CD14-positive monocyte (primary cell): Measurements from ENCODE around the gene GLI3. TPM values are rescaled to one million over a fixed set of nuclear protein-coding genes. Genes with fewer than 3 reads are reported as not detected.

Experiments used
- DNase-seq, 3 donors: peaks; one replicate each; pipeline ENCODE4 v3.0.0-alpha.2; 2011 to 2022
- H2AFZ ChIP-seq: 2 replicates; pipeline ENCODE4 v1.6.0; 2012; ENCODE audit warnings: mild to moderate bottlenecking, low read depth, low read length, inconsistent platforms; ENCODE audit not compliant: insufficient read depth, poor library complexity, severe bottlenecking
- H3K27ac ChIP-seq, 2 donors: 1 replicate in 1 of 2; 2 replicates in 1 of 2; pipeline ENCODE4 v1.5.1; 2012 to 2013; ENCODE audit warnings: low read length in 2 of 2, control low read depth in 1 of 2, inconsistent platforms in 1 of 2, low read depth in 1 of 2, mild to moderate bottlenecking in 1 of 2
- H3K27me3 ChIP-seq, 2 donors: one replicate each; pipeline versions ENCODE4 v1.6.0 to v1.6.1; 2011 to 2013; ENCODE audit warnings: low read length in 2 of 2; ENCODE audit not compliant: control insufficient read depth in 2 of 2, insufficient read depth in 2 of 2
- H3K36me3 ChIP-seq, 2 donors: replicated peaks in 1 of 2; 1 replicate in 1 of 2; 2 replicates in 1 of 2; pipeline versions ENCODE4 v1.5.1 to v1.6.1; 2012 to 2013; ENCODE audit warnings: low read length in 2 of 2, control low read depth in 1 of 2, inconsistent platforms in 1 of 2, mild to moderate bottlenecking in 1 of 2; ENCODE audit not compliant: insufficient read depth in 2 of 2, control insufficient read depth in 1 of 2
- H3K4me1 ChIP-seq, 2 donors: 1 replicate in 1 of 2; 2 replicates in 1 of 2; pipeline versions ENCODE4 v1.5.1 to v1.6.1; 2012 to 2013; ENCODE audit warnings: low read length in 2 of 2, control low read depth in 1 of 2, inconsistent platforms in 1 of 2, mild to moderate bottlenecking in 1 of 2, moderate library complexity in 1 of 2; ENCODE audit not compliant: insufficient read depth in 2 of 2, control insufficient read depth in 1 of 2
- H3K4me2 ChIP-seq: replicated peaks from 2 replicates; pipeline ENCODE3; 2012; ENCODE audit warnings: low read length, moderate library complexity, mild to moderate bottlenecking; ENCODE audit not compliant: poor library complexity, severe bottlenecking; ENCODE audit errors: extremely low read depth
- H3K4me3 ChIP-seq, 3 experiments: fragments of 200-600 bp in 1 of 3; sonication (generic) in 1 of 3; replicated peaks in 1 of 3; 1 replicate in 2 of 3; 2 replicates in 1 of 3; pipeline ENCODE4 v1.5.1; 2011 to 2013; ENCODE audit warnings: low read length in 3 of 3, mild to moderate bottlenecking in 3 of 3, control low read depth in 2 of 3, low read depth in 2 of 3, inconsistent platforms in 1 of 3, moderate library complexity in 1 of 3
- H3K79me2 ChIP-seq: 2 replicates; pipeline ENCODE4 v1.6.0; 2012; ENCODE audit warnings: mild to moderate bottlenecking, control low read depth, inconsistent platforms, low read length, moderate library complexity; ENCODE audit not compliant: insufficient read depth
- H3K9ac ChIP-seq: 2 replicates; pipeline ENCODE4 v1.6.0; 2017; ENCODE audit warnings: low read length, mild to moderate bottlenecking; ENCODE audit not compliant: insufficient read depth, poor library complexity, severe bottlenecking
- H3K9me3 ChIP-seq, 2 donors: replicated peaks in 1 of 2; 1 replicate in 1 of 2; 2 replicates in 1 of 2; pipeline versions ENCODE4 v1.5.1 to v1.6.1; 2012 to 2013; ENCODE audit warnings: low read length in 2 of 2, control low read depth in 1 of 2; ENCODE audit not compliant: control insufficient read depth in 1 of 2, insufficient read depth in 1 of 2
- H4K20me1 ChIP-seq: 2 replicates; pipeline ENCODE4 v1.6.0; 2012; ENCODE audit warnings: mild to moderate bottlenecking, low read length, control low read depth, moderate library complexity; ENCODE audit not compliant: insufficient read depth
- H3K27ac Mint-ChIP-seq, 7 donors: one replicate each; pipeline ENCODE4 v1.8.0; 2020; ENCODE audit warnings: mild to moderate bottlenecking in 7 of 7, mixed read lengths in 7 of 7, moderate library complexity in 6 of 7, inconsistent platforms in 2 of 7
- H3K27me3 Mint-ChIP-seq, 3 donors: one replicate each; pipeline ENCODE4 v1.8.0; 2021 to 2022; ENCODE audit warnings: low read depth in 3 of 3, mild to moderate bottlenecking in 3 of 3, mixed read lengths in 3 of 3, moderate library complexity in 3 of 3, inconsistent platforms in 1 of 3
- H3K36me3 Mint-ChIP-seq, 2 donors: one replicate each; pipeline ENCODE4 v1.8.0; 2020; ENCODE audit warnings: mixed read lengths in 2 of 2, inconsistent platforms in 1 of 2, mild to moderate bottlenecking in 1 of 2
- H3K4me1 Mint-ChIP-seq: one replicate; pipeline ENCODE4 v1.8.0; 2020; ENCODE audit warnings: mild to moderate bottlenecking, mixed read lengths
- H3K4me3 Mint-ChIP-seq, 2 donors: one replicate each; pipeline ENCODE4 v1.8.0; 2020; ENCODE audit warnings: mild to moderate bottlenecking in 2 of 2, mixed read lengths in 2 of 2, moderate library complexity in 1 of 2
- H3K9me3 Mint-ChIP-seq, 7 donors: one replicate each; pipeline ENCODE4 v1.8.0; 2020 to 2022; ENCODE audit warnings: mixed read lengths in 7 of 7, mild to moderate bottlenecking in 6 of 7, moderate library complexity in 6 of 7, inconsistent platforms in 2 of 7
- CTCF ChIP-seq: fragments of 200-600 bp; IDR thresholded peaks from one replicate; pipeline ENCODE4 v1.8.0; 2022; ENCODE audit warnings: antibody characterized with exemption, mild to moderate bottlenecking
- WGBS: methylation state at CpG from one replicate; pipeline ENCODE4 v1.1.5; 2013; ENCODE audit warnings: missing lambda C conversion rate; ENCODE audit not compliant: insufficient coverage; 5-methylcytosine and 5-hydroxymethylcytosine counted together
- intact Hi-C, 2 donors: fragments of 100-400 bp; cut with micrococcal nuclease; formaldehyde crosslinking; loops; one replicate each; pipeline versions ENCODE4 v1.15.0 to v1.15.1; 2023
- polyA plus RNA-seq, 3 donors: library from polyadenylated mRNA; depleted of rRNA in 1 of 3; unstranded in 2 of 3; stranded (reverse) in 1 of 3; fragments of 300-500 nt in 2 of 3; fragments of >200 nt in 1 of 3; fragmentation: Illumina TruSeq in 2 of 3; gene quantifications; 1 replicate in 2 of 3; 2 replicates in 1 of 3; pipeline ENCODE4 v1.2.3, GENCODE V29; 2012 to 2021

The GLI3 gene
- polyA plus RNA-seq, 3 donors: not detected

- peaks cover 0 to 2% (median 0%) of the 10 kb centered on the region in 7 donors for H3K9me3 Mint-ChIP-seq
- no peak for DNase-seq
- no peak for TF ChIP-seq CTCF
Measured at GRCh38 chr7:42170724-42171123, 66.3 kb downstream of the GLI3 start.

GRCh38 chr7:42168512-42168911 is 68.5 kb downstream of the GLI3 start:
- Mint-ChIP-seq H3K4me1 (no peaks in the 10 kb centered on the region), H3K27me3 (peaks cover 1 to 7% (median 3%) of the 10 kb centered on the region in 3 donors), H3K9me3 (peaks cover 0 to 2% (median 0%) of the 10 kb centered on the region in 7 donors), H3K27ac (no peak overlapping the region), H3K36me3 (no peaks in the 10 kb centered on the region), H3K4me3 (no peak overlapping the region)
- Histone ChIP-seq H3K27me3 (no peaks in the 10 kb centered on the region), H3K27ac (no peak overlapping the region), H3K4me2 (no peak overlapping the region), H2AFZ (no peak overlapping the region), H3K36me3 (no peaks in the 10 kb centered on the region), H3K79me2 (no peaks in the 10 kb centered on the region), H3K9ac (no peak overlapping the region), H3K9me3 (no peaks in the 10 kb centered on the region), H3K4me3 (no peak overlapping the region), H3K4me1 (no peaks in the 10 kb centered on the region), H4K20me1 (no peaks in the 10 kb centered on the region)
- DNase-seq: no peak
- intact Hi-C loops: no loop called here
- TF ChIP-seq CTCF: no peak
- WGBS: 90% methylated on average over 3 of the region's 8 CpGs

More at GRCh38 chr7:42170724-42171123, 66.3 kb downstream of the GLI3 start:
- no peak overlapping the region for H3K27ac ChIP-seq
- H3K4me2 ChIP-seq: no peak overlapping the region
- no peaks in the 10 kb centered on the region for H3K36me3 ChIP-seq
- H2AFZ ChIP-seq: no peak overlapping the region
- H3K27me3 Mint-ChIP-seq: peaks cover 1 to 7% (median 2%) of the 10 kb centered on the region in 3 donors
- no peaks in the 10 kb centered on the region for H4K20me1 ChIP-seq
- intact Hi-C loops: no loop called here
- no peak overlapping the region for H3K4me3 ChIP-seq
- H3K36me3 Mint-ChIP-seq: no peaks in the 10 kb centered on the region
- H3K27me3 ChIP-seq: no peaks in the 10 kb centered on the region
- no peaks in the 10 kb centered on the region for H3K79me2 ChIP-seq
- H3K9me3 ChIP-seq: no peaks in the 10 kb centered on the region
- H3K27ac Mint-ChIP-seq: no peak overlapping the region
- H3K4me3 Mint-ChIP-seq: no peak overlapping the region
- H3K4me1 Mint-ChIP-seq: no peaks in the 10 kb centered on the region
- no peaks in the 10 kb centered on the region for H3K4me1 ChIP-seq
- H3K9ac ChIP-seq: no peak overlapping the region
